Small intestine (tissue), 7 donors: ENCODE measurements around the gene ZCCHC13. TPM values are rescaled to one million over a fixed set of nuclear protein-coding genes. Genes with fewer than 3 reads are reported as not detected.

Experiments used
- DNase-seq, 2 donors: peaks; one replicate each; pipeline versions ENCODE4 v3.0.0 to v3.0.0-alpha.2; 2013
- FAIRE-seq: peaks from 2 replicates; lab custom pipeline; 2012; peaks lifted over from hg19 to GRCh38; lab: Jason Lieb, UNC
- H3K27ac ChIP-seq, 3 donors: one replicate each; pipeline ENCODE4 v1.5.1; 2013; ENCODE audit warnings: low read length in 2 of 3, mild to moderate bottlenecking in 2 of 3, control low read depth in 1 of 3, inconsistent platforms in 1 of 3, low read depth in 1 of 3, moderate library complexity in 1 of 3
- H3K27me3 ChIP-seq, 3 donors: one replicate each; pipeline ENCODE4 v1.6.1; 2013; ENCODE audit warnings: low read length in 3 of 3, inconsistent platforms in 1 of 3; ENCODE audit not compliant: control insufficient read depth in 3 of 3, insufficient read depth in 3 of 3
- H3K36me3 ChIP-seq, 3 donors: one replicate each; pipeline ENCODE4 v1.6.1; 2013; ENCODE audit warnings: low read length in 3 of 3, inconsistent platforms in 1 of 3, low read depth in 1 of 3, mild to moderate bottlenecking in 1 of 3, moderate library complexity in 1 of 3; ENCODE audit not compliant: control insufficient read depth in 3 of 3, insufficient read depth in 2 of 3
- H3K4me1 ChIP-seq, 3 donors: one replicate each; pipeline ENCODE4 v1.6.1; 2013; ENCODE audit warnings: low read length in 2 of 3, inconsistent platforms in 1 of 3, low read depth in 1 of 3, mild to moderate bottlenecking in 1 of 3, moderate library complexity in 1 of 3; ENCODE audit not compliant: control insufficient read depth in 3 of 3, insufficient read depth in 2 of 3
- H3K4me3 ChIP-seq, 3 donors: one replicate each; pipeline ENCODE4 v1.5.1; 2013; ENCODE audit warnings: low read length in 3 of 3, control low read depth in 1 of 3, inconsistent platforms in 1 of 3, low read depth in 1 of 3, mild to moderate bottlenecking in 1 of 3, moderate library complexity in 1 of 3
- H3K9me3 ChIP-seq, 2 donors: one replicate each; pipeline ENCODE4 v1.6.1; 2013; ENCODE audit warnings: low read depth in 1 of 2, low read length in 1 of 2; ENCODE audit not compliant: control insufficient read depth in 2 of 2, insufficient read depth in 1 of 2
- WGBS, 3 donors: extraction: QIAGEN DNeasy Blood & Tissue Kit; methylation state at CpG; one replicate each; pipeline ENCODE4 v1.1.7; 2013; 5-methylcytosine and 5-hydroxymethylcytosine counted together
- polyA plus RNA-seq, 4 donors: library from polyadenylated mRNA; stranded (reverse) in 3 of 4; unstranded in 1 of 4; fragments of 200-250 nt in 3 of 4; fragments of 120-200 nt in 1 of 4; gene quantifications; one replicate each; pipeline versions ENCODE4 v1.2.1 to v1.2.3, GENCODE V29; 2013
- donor health status: healthy with polysubstance abuse.
- donor health status: control.
- donor health status: control.
- donor health status: Bipolar disorder and iron deficiency.
- donor health status: healthy.

ZCCHC13 gene
- polyA plus RNA-seq, 4 donors, result not detected

DNA sequence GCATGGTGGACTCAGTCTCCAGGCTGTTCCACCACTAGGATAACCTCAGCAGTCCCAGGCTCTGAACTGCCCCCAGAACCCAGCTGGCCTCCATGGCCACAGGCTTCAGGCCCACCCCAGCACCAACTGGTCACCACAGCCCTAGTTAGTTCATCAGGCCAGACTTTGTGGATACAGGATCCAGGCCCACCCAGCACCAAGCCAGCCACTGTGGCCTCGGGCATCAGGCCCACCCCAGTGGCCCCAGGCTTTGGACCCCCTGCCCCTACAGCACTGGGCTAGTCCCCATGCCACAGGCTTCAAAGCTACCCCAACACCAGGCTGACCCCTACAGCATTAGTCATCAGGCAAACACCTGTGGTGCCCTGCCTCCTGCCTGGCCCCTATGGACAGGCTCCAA is 50.0 kb downstream of the ZCCHC13 start:
- H3K27ac ChIP-seq, result no peak overlapping the region
- H3K27me3 ChIP-seq, result no peaks in the 10 kb centered on the region
- no peaks in the 10 kb centered on the region for H3K36me3 ChIP-seq
- H3K4me3 ChIP-seq, result no peak overlapping the region
- no peaks in the 10 kb centered on the region for H3K9me3 ChIP-seq
- no peaks in the 10 kb centered on the region for H3K4me1 ChIP-seq
- no peak for DNase-seq
- no peak for FAIRE-seq
- WGBS, 3 donors, result 13 to 74% methylated on average over 1 of the region's 1 CpG; no CpG with 5 or more reads in 1 of the 3 donors

Other genes starting within 250 kb of the ZCCHC13 start
- 1 to 10 TPM in 2 of 4 donors, under 1 TPM in 2; 0.27 to 5.1 (median 1.6) TPM for gene SLC16A2, start 117.3 kb downstream of the ZCCHC13 start, polyA plus RNA-seq